Measurements from ENCODE around the gene GRID2. TPM values are rescaled to one million over a fixed set of nuclear protein-coding genes. Genes with fewer than 3 reads are reported as not detected.

The GRID2 gene
- polyA plus RNA-seq, 1 of the 3 experiments (the other 2 are of a cell fraction): not detected

GRCh38 chr4:93732509-93732908, 1428.7 kb downstream of the GRID2 start:
- Histone ChIP-seq H2AFZ (ENCODE audit: low read depth) (no peak overlapping the region), H3F3A (replicated peaks; ENCODE audit: insufficient read depth) (no peaks in the 10 kb centered on the region), H4K20me1 (ENCODE audit: insufficient read depth) (no peaks in the 10 kb centered on the region), H3K27ac (ENCODE audit: low read depth in 2 of 2, low read length in 1 of 2) (no peak overlapping the region), H3K4me2 (no peak overlapping the region), H3K79me2 (ENCODE audit: insufficient read depth) (no peaks in the 10 kb centered on the region), H3K9me3 (no peaks in the 10 kb centered on the region), H3K4me3 (ENCODE audit: low read depth in 2 of 2, low read length in 1 of 2) (no peak overlapping the region), H3K9me2 (no peaks in the 10 kb centered on the region), H3K27me3 (ENCODE audit: insufficient read depth) (no peaks in the 10 kb centered on the region), H3K9ac (no peak overlapping the region), H3K36me3 (replicated peaks in 1 of 2; ENCODE audit: control insufficient read depth in 1 of 2, insufficient read depth in 2 of 2, low read length in 1 of 2) (no peaks in the 10 kb centered on the region), H3K4me1 (ENCODE audit: control insufficient read depth in 1 of 2, insufficient read depth in 2 of 2, low read depth in 1 of 2, low read length in 1 of 2) (peaks cover 0 to 5% of the 10 kb centered on the region in 2 experiments; a peak in 1 of 4 replicates)
- TF ChIP-seq IRF3 (IDR thresholded peaks at IDR 0.05; ENCODE audit: low read depth, low read length) (no peak), RAD21 (IDR thresholded peaks at IDR 0.05; ENCODE audit: low read length) (no peak), NFIC (IDR thresholded peaks at IDR 0.05; ENCODE audit: borderline replicate concordance) (no peak), MXI1 (IDR thresholded peaks at IDR 0.05; ENCODE audit: low read depth, low read length) (no peak), POLR2AphosphoS5 (IDR thresholded peaks at IDR 0.05; ENCODE audit: low read depth, low read length) (no peak)
- POLR2A ChIA-PET: no interaction called here
- WGBS (ENCODE audit: low lambda C conversion rate): 50% methylated on average over 1 of the region's 1 CpG
- DNase-seq: no peak
- CTCF ChIA-PET: interaction anchor here (1.1 to 1.4 kb wide), 3 partner anchors 9 to 13 kb away, joined by 3 to 4 read pairs (median 3); no protein-coding TSS in a partner anchor

GRCh38 chr4:93740890-93741289, 1437.1 kb downstream of the GRID2 start:
- ChIA-PET POLR2A (no interaction called here), CTCF (interaction anchor here (1.7 kb wide), 1 partner anchor 9 kb away, joined by 4 read pairs; no protein-coding TSS in a partner anchor)

More at GRCh38 chr4:93740890-93741289, 1437.1 kb downstream of the GRID2 start:
- H3K9me2 ChIP-seq: no peaks in the 10 kb centered on the region
- H3K79me2 ChIP-seq (ENCODE audit: insufficient read depth): no peaks in the 10 kb centered on the region
- no peaks in the 10 kb centered on the region for H4K20me1 ChIP-seq (ENCODE audit: insufficient read depth)
- no peaks in the 10 kb centered on the region; a peak in 1 of 4 replicates for H3K4me1 ChIP-seq (ENCODE audit: control insufficient read depth in 1 of 2, insufficient read depth in 2 of 2, low read depth in 1 of 2, low read length in 1 of 2)
- no peak overlapping the region for H2AFZ ChIP-seq (ENCODE audit: low read depth)
- TF ChIP-seq FOXM1 (IDR thresholded peaks at IDR 0.05; ENCODE audit: low read depth): no peak
- no peak for TF ChIP-seq MEF2A (IDR thresholded peaks at IDR 0.05; ENCODE audit: borderline replicate concordance, low read depth)
- TF ChIP-seq SMC3 (IDR thresholded peaks at IDR 0.05; ENCODE audit: low read depth, low read length): no peak
- no peak for TF ChIP-seq TAF1 (IDR thresholded peaks at IDR 0.05; ENCODE audit: borderline replicate concordance, low read depth, low read length)
- no peak for TF ChIP-seq SIN3A (IDR thresholded peaks at IDR 0.05; ENCODE audit: borderline replicate concordance, low read depth, low read length)
- TF ChIP-seq TEAD4 (IDR thresholded peaks at IDR 0.05; ENCODE audit: borderline replicate concordance, insufficient read depth): no peak
- TF ChIP-seq CHD2 (IDR thresholded peaks at IDR 0.05; ENCODE audit: low read length, partially characterized antibody): no peak
- no peak for TF ChIP-seq GATA2 (CRISPR knock-in tag; IDR thresholded peaks at IDR 0.05)
- TF ChIP-seq YY1 (IDR thresholded peaks at IDR 0.05; ENCODE audit: low read depth): no peak
- TF ChIP-seq USF1 (IDR thresholded peaks at IDR 0.05; ENCODE audit: borderline replicate concordance, low read depth): no peak
- TF ChIP-seq REST (IDR thresholded peaks at IDR 0.05; ENCODE audit: low read depth, low read length): no peak
- TF ChIP-seq RXRA (IDR thresholded peaks at IDR 0.05; ENCODE audit: borderline replicate concordance, low read depth): no peak
- TF ChIP-seq USF2 (IDR thresholded peaks at IDR 0.05; ENCODE audit: borderline replicate concordance, low read depth, low read length): no peak
- no peak for TF ChIP-seq RCOR1 (IDR thresholded peaks at IDR 0.05; ENCODE audit: low read length)
- TF ChIP-seq MXI1 (IDR thresholded peaks at IDR 0.05; ENCODE audit: low read depth, low read length): no peak
- no peak for TF ChIP-seq FOXJ3 (CRISPR knock-in tag; IDR thresholded peaks at IDR 0.05)
- no peak for TF ChIP-seq NFIC (IDR thresholded peaks at IDR 0.05; ENCODE audit: borderline replicate concordance)
- TF ChIP-seq TCF12 (IDR thresholded peaks at IDR 0.05): no peak
- TF ChIP-seq EZH2phosphoT487 (IDR thresholded peaks at IDR 0.05; ENCODE audit: borderline replicate concordance, low read depth): no peak
- H3K9ac ChIP-seq: no peak overlapping the region
- H3K27ac ChIP-seq (ENCODE audit: low read depth in 2 of 2, low read length in 1 of 2): no peak overlapping the region
- no peak for DNase-seq
- H3K4me3 ChIP-seq (ENCODE audit: low read depth in 2 of 2, low read length in 1 of 2): no peak overlapping the region
- no peaks in the 10 kb centered on the region for H3F3A ChIP-seq (replicated peaks; ENCODE audit: insufficient read depth)
- no peaks in the 10 kb centered on the region for H3K27me3 ChIP-seq (ENCODE audit: insufficient read depth)
- no peaks in the 10 kb centered on the region for H3K36me3 ChIP-seq (replicated peaks in 1 of 2; ENCODE audit: control insufficient read depth in 1 of 2, insufficient read depth in 2 of 2, low read length in 1 of 2)
- H3K9me3 ChIP-seq: no peaks in the 10 kb centered on the region
- H3K4me2 ChIP-seq: no peak overlapping the region

Measured in SK-N-SH (cell line).